ENCODE data around the gene CEP112. TPM values are rescaled to one million over a fixed set of nuclear protein-coding genes. Genes with fewer than 3 reads are reported as not detected.

CEP112 gene
- total RNA-seq, 1 experiment from 2014 or later, result 5.4 TPM

- peaks cover 13% of the 10 kb centered on the region for H3K27me3 Mint-ChIP-seq (ENCODE audit: unreplicated experiment)
- DNase-seq, result no peak
- TF ChIP-seq, protein P1, sequence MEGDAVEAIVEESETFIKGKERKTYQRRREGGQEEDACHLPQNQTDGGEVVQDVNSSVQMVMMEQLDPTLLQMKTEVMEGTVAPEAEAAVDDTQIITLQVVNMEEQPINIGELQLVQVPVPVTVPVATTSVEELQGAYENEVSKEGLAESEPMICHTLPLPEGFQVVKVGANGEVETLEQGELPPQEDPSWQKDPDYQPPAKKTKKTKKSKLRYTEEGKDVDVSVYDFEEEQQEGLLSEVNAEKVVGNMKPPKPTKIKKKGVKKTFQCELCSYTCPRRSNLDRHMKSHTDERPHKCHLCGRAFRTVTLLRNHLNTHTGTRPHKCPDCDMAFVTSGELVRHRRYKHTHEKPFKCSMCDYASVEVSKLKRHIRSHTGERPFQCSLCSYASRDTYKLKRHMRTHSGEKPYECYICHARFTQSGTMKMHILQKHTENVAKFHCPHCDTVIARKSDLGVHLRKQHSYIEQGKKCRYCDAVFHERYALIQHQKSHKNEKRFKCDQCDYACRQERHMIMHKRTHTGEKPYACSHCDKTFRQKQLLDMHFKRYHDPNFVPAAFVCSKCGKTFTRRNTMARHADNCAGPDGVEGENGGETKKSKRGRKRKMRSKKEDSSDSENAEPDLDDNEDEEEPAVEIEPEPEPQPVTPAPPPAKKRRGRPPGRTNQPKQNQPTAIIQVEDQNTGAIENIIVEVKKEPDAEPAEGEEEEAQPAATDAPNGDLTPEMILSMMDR (IDR thresholded peaks at IDR 0.05; ENCODE audit: unreplicated experiment), result no peak
- intact Hi-C loops (cut with micrococcal nuclease; ENCODE audit: unreplicated experiment), result loop anchor here (10.0 kb wide), 2 partner anchors 431 to 531 kb away; no protein-coding TSS in a partner anchor
- H3K27ac Mint-ChIP-seq (ENCODE audit: unreplicated experiment), result no peak overlapping the region
- H3K4me3 Mint-ChIP-seq (ENCODE audit: low read depth, unreplicated experiment), result no peak overlapping the region
- H3K9me3 Mint-ChIP-seq (ENCODE audit: low read depth, unreplicated experiment), result no peaks in the 10 kb centered on the region
- no TSS peak for BruUV-seq (replicated peaks)
- CTCF ChIA-PET, result interaction anchor here (0.7 kb wide), 1 partner anchor 17 kb away, joined by 4 read pairs; no protein-coding TSS in a partner anchor
- H3K36me3 Mint-ChIP-seq (ENCODE audit: insufficient read depth, unreplicated experiment), result no peaks in the 10 kb centered on the region
- H3K4me1 Mint-ChIP-seq (ENCODE audit: low read depth, unreplicated experiment), result no peaks in the 10 kb centered on the region
These were observed 206.4 kb downstream of the CEP112 start for GRCh38 chr17:65985571-65985970.

DNA sequence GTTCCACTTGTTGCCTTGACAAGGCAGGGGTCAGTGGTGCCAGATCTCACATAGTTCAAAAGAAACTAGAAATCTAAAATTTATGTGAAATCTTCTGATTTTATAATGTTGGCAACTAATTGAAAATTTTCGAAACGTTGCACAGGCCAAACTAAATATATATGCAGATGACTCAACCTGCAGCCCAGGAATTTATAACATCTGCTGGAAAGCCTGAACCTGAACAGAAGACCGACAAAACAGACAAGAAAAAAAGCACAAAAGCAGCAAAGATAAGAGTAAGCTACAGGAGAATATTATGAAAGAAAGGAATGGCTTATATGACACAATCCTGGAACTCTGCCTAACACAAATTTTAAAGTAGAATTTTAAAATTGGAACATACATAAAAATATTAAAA lies 207.6 kb downstream of the CEP112 start:
- CTCF ChIA-PET, result no interaction called here
- TF ChIP-seq, protein P1 (IDR thresholded peaks at IDR 0.05; ENCODE audit: unreplicated experiment), result no peak
- H3K36me3 Mint-ChIP-seq (ENCODE audit: insufficient read depth, unreplicated experiment), result no peaks in the 10 kb centered on the region
- no peak for DNase-seq
- H3K4me3 Mint-ChIP-seq (ENCODE audit: low read depth, unreplicated experiment), result no peak overlapping the region
- intact Hi-C loops (cut with micrococcal nuclease; ENCODE audit: unreplicated experiment), result loop anchor here (10.0 kb wide), 2 partner anchors 429 to 529 kb away; no protein-coding TSS in a partner anchor
- H3K4me1 Mint-ChIP-seq (ENCODE audit: low read depth, unreplicated experiment), result no peaks in the 10 kb centered on the region
- BruUV-seq (replicated peaks), result no TSS peak
- H3K9me3 Mint-ChIP-seq (ENCODE audit: low read depth, unreplicated experiment), result no peaks in the 10 kb centered on the region
- peaks cover 13% of the 10 kb centered on the region for H3K27me3 Mint-ChIP-seq (ENCODE audit: unreplicated experiment)
- H3K27ac Mint-ChIP-seq (ENCODE audit: unreplicated experiment), result no peak overlapping the region

GRCh38 chr17:65978871-65979270 lies 213.1 kb downstream of the CEP112 start:
- CTCF ChIA-PET, result no interaction called here
- Mint-ChIP-seq H3K9me3 (ENCODE audit: low read depth, unreplicated experiment) (no peaks in the 10 kb centered on the region), H3K36me3 (ENCODE audit: insufficient read depth, unreplicated experiment) (no peaks in the 10 kb centered on the region)

DNA sequence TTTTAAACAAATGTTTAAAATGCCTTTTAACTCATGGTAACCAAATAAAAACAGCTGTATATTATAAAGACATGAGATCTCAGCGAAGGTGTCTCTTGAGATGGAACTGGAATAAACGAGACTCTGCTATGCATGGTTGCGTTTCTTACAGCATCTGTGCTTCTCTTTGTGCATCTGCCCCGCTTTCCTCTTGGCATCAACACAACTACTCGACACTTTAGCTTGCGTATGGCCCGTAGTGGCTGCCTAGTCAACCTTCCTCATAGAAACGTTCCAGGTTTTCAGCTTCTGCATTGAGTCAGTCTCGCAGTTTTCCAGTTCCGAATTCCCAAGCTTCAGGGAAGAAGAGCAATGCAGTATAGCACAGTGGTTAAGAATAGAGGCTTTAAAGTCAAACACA lies 214.9 kb downstream of the CEP112 start:
- CTCF ChIA-PET, result no interaction called here
- H3K4me1 Mint-ChIP-seq (ENCODE audit: low read depth, unreplicated experiment), result no peaks in the 10 kb centered on the region
- no peaks in the 10 kb centered on the region for H3K9me3 Mint-ChIP-seq (ENCODE audit: low read depth, unreplicated experiment)
- TF ChIP-seq, protein P1 (IDR thresholded peaks at IDR 0.05; ENCODE audit: unreplicated experiment), result no peak
- H3K27ac Mint-ChIP-seq (ENCODE audit: unreplicated experiment), result no peak overlapping the region
- no peak for DNase-seq
- no TSS peak for BruUV-seq (replicated peaks)
- no peaks in the 10 kb centered on the region for H3K27me3 Mint-ChIP-seq (ENCODE audit: unreplicated experiment)
- no peaks in the 10 kb centered on the region for H3K36me3 Mint-ChIP-seq (ENCODE audit: insufficient read depth, unreplicated experiment)
- intact Hi-C loops (cut with micrococcal nuclease; ENCODE audit: unreplicated experiment), result no loop called here
- no peak overlapping the region for H3K4me3 Mint-ChIP-seq (ENCODE audit: low read depth, unreplicated experiment)

More at GRCh38 chr17:65978871-65979270, 213.1 kb downstream of the CEP112 start:
- Mint-ChIP-seq H3K27me3 (ENCODE audit: unreplicated experiment) (peaks cover 2% of the 10 kb centered on the region), H3K27ac (ENCODE audit: unreplicated experiment) (no peak overlapping the region), H3K4me1 (ENCODE audit: low read depth, unreplicated experiment) (no peaks in the 10 kb centered on the region), H3K4me3 (ENCODE audit: low read depth, unreplicated experiment) (no peak overlapping the region)
- no TSS peak for BruUV-seq (replicated peaks)
- DNase-seq, result no peak
- TF ChIP-seq, protein P1 (IDR thresholded peaks at IDR 0.05; ENCODE audit: unreplicated experiment), result no peak
- intact Hi-C loops (cut with micrococcal nuclease; ENCODE audit: unreplicated experiment), result no loop called here

Measured in Calu3 (cell line).